ENCODE measurements around the gene ANKRD49. TPM values are rescaled to one million over a fixed set of nuclear protein-coding genes. Genes with fewer than 3 reads are reported as not detected.

Gene ANKRD49
- total and polyA plus RNA-seq, 2 of the 8 experiments (the other 6 are each of a cell fraction or from before 2014, with no cell fraction given), result 7.4 to 12.2 TPM

DNA sequence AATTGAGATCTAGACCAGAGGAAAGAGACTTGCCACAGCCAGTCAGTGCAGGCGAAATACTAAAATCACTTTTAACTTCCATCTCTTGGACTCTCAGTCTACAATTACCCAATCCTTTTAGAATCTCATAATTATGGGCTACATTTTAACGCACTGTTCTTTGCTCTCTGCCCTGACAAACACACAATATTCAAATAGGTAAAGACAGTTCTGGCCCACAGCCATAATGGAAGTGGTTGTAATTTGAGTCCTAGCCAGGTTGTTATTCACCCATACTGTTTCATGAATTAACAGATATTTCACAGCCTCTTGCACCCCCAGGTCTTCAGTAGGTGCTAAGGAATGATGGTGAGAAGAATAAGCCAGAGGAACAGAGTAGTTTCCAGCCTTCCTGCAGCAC lies 19.3 kb downstream of the ANKRD49 start:
- Histone ChIP-seq H3K36me3 (ENCODE audit: control insufficient read depth in 2 of 4, insufficient read depth in 4 of 4, low read length in 3 of 4) (no peaks in the 10 kb centered on the region), H3K56ac (replicated peaks; ENCODE audit: insufficient read length, low read depth, low read length) (no peak overlapping the region), H3K4me3 (ENCODE audit: extremely low read depth in 1 of 4, insufficient read depth in 2 of 4, low read depth in 3 of 4, low read length in 4 of 4) (no peak overlapping the region), H4K91ac (replicated peaks; ENCODE audit: insufficient read length, low read length) (no peak overlapping the region), H3K79me1 (ENCODE audit: low read depth, low read length) (no peaks in the 10 kb centered on the region; the same call in 1 of the 2 replicates), H3K9ac (replicated peaks in 1 of 4; ENCODE audit: extremely low read depth in 1 of 4, low read depth in 3 of 4, low read length in 3 of 4) (no peak overlapping the region), H3K4me2 (ENCODE audit: insufficient read depth in 1 of 2, low read depth in 2 of 2, low read length in 2 of 2) (peak overlapping the region in 1 of 2 experiments; percentile 92; a peak in 1 of 4 replicates), H4K5ac (ENCODE audit: insufficient read length, low read depth, low read length) (no peak overlapping the region), H3K9me3 (ENCODE audit: insufficient read depth in 2 of 2, low read depth in 1 of 2, low read length in 1 of 2) (no peaks in the 10 kb centered on the region), H4K20me1 (replicated peaks in 1 of 2; ENCODE audit: control insufficient read depth in 1 of 2, insufficient read depth in 2 of 2, low read length in 2 of 2) (peaks cover 0 to 2% of the 10 kb centered on the region in 2 experiments), H4K8ac (ENCODE audit: extremely low read depth, insufficient read depth, low read length) (no peak overlapping the region), H3K27me3 (replicated peaks in 1 of 4; ENCODE audit: control insufficient read depth in 3 of 4, extremely low read depth in 1 of 4, insufficient read depth in 3 of 4, low read length in 3 of 4) (peaks cover 0 to 14% (median 13%) of the 10 kb centered on the region in 4 experiments; a peak in 5 of 7 replicates), H3K18ac (ENCODE audit: extremely low read depth, low read length) (no peak overlapping the region), H2BK12ac (ENCODE audit: low read depth, low read length) (no peak overlapping the region), H3K27ac (ENCODE audit: low read depth, low read length) (no peak overlapping the region), H2BK120ac (replicated peaks; ENCODE audit: low read depth, low read length) (no peak overlapping the region), H3K23me2 (ENCODE audit: low read depth, low read length) (peaks cover 9% of the 10 kb centered on the region), H3K79me2 (ENCODE audit: control insufficient read depth in 1 of 2, insufficient read depth in 2 of 2, low read length in 2 of 2) (no peaks in the 10 kb centered on the region), H3K23ac (ENCODE audit: insufficient read length) (no peak overlapping the region), H2AK5ac (ENCODE audit: low read depth, low read length) (no peak overlapping the region), H2BK20ac (ENCODE audit: low read length) (no peak overlapping the region), H3K14ac (ENCODE audit: insufficient read length) (no peak overlapping the region), H2BK5ac (ENCODE audit: low read depth, low read length) (no peak overlapping the region), H3K4me1 (replicated peaks in 1 of 4; ENCODE audit: control insufficient read depth in 3 of 4, insufficient read depth in 4 of 4, low read length in 3 of 4) (peaks cover 0 to 4% (median 0%) of the 10 kb centered on the region in 4 experiments; a peak in 2 of 7 replicates), H3K4ac (replicated peaks; ENCODE audit: insufficient read length, low read depth, low read length) (no peak overlapping the region), H2AFZ (ENCODE audit: low read length) (no peak overlapping the region), H2BK15ac (ENCODE audit: low read length) (no peak overlapping the region)
- DNase-seq (ENCODE audit: low read depth in 1 of 2, low spot score in 2 of 2) (no peak), FAIRE-seq (no peak)
- POLR2A ChIA-PET (ENCODE audit: partially characterized antibody), result interaction anchor here (0.9 to 1.7 kb wide), 2 partner anchors 21 to 39 kb away, joined by 3 read pairs; no protein-coding TSS in a partner anchor
- WGBS, 2 experiments (ENCODE audit: extremely low coverage in 1 of 2, insufficient coverage in 1 of 2, insufficient read length in 1 of 2, insufficient replicate concordance in 2 of 2, low coverage in 1 of 2, low lambda C conversion rate in 2 of 2, missing lambda C conversion rate in 1 of 2), result 86% methylated on average over 2 of the region's 2 CpGs; no CpG with 5 or more reads in 1 of the 2 experiments
- CTCF ChIA-PET (ENCODE audit: partially characterized antibody), result interaction anchor here (0.9 to 2.8 kb wide), 6 partner anchors 8 to 618 kb away, joined by 3 to 16 read pairs (median 4); no protein-coding TSS in a partner anchor
- no peak for TF ChIP-seq NRF1 (IDR thresholded peaks at IDR 0.05; ENCODE audit: low read depth, low read length)

Data from H1 (cell line).